ENCODE data around the gene ADAMTS8.
"Not testable (repeated sequence)": the region's sequence is repeated elsewhere in the genome, so short reads cannot be mapped to it uniquely, and the experiment has no call there.

Gene ADAMTS8

GRCh38 chr11:130439160-130439519, 10.7 kb upstream of the ADAMTS8 start:
- DNase-seq (ENCODE audit: low spot score), result no peak

- not testable (repeated sequence) for DNase-seq (ENCODE audit: low spot score)
Observed at GRCh38 chr11:130438401-130439159, 10.2 kb upstream of the ADAMTS8 start.

- DNase-seq (ENCODE audit: low spot score), result no peak
Observed at GRCh38 chr11:130437848-130438247, 9.4 kb upstream of the ADAMTS8 start.

- DNase-seq (ENCODE audit: low spot score), result no peak
Observed at GRCh38 chr11:130436171-130436570, 7.8 kb upstream of the ADAMTS8 start.

GRCh38 chr11:130435671-130436070, 7.3 kb upstream of the ADAMTS8 start:
- no peak for DNase-seq (ENCODE audit: low spot score)

GRCh38 chr11:130434521-130435223, 6.3 kb upstream of the ADAMTS8 start:
- DNase-seq (ENCODE audit: low spot score), result peak; percentile 81

GRCh38 chr11:130433357-130433756, 4.9 kb upstream of the ADAMTS8 start:
- DNase-seq (ENCODE audit: low spot score), result no peak

- no peak for DNase-seq (ENCODE audit: low spot score)
Observed at GRCh38 chr11:130431801-130432200, 3.4 kb upstream of the ADAMTS8 start.

GRCh38 chr11:130431331-130431773, 2.9 kb upstream of the ADAMTS8 start:
- DNase-seq (ENCODE audit: low spot score), result peak; percentile 59

GRCh38 chr11:130429983-130430382, 1.6 kb upstream of the ADAMTS8 start:
- DNase-seq (ENCODE audit: low spot score), result no peak

GRCh38 chr11:130429120-130429681, 792 bp upstream of the ADAMTS8 start:
- no peak for DNase-seq (ENCODE audit: low spot score)

GRCh38 chr11:130427581-130428315, 661 bp downstream of the ADAMTS8 start:
- no peak for DNase-seq (ENCODE audit: low spot score)

GRCh38 chr11:130426837-130427341, 1.5 kb downstream of the ADAMTS8 start:
- no peak for DNase-seq (ENCODE audit: low spot score)

- no peak for DNase-seq (ENCODE audit: low spot score)
Observed at GRCh38 chr11:130426223-130426836, 2.1 kb downstream of the ADAMTS8 start.

- DNase-seq (ENCODE audit: low spot score), result no peak
Observed at GRCh38 chr11:130425156-130425555, 3.3 kb downstream of the ADAMTS8 start.

GRCh38 chr11:130424613-130425140, 3.7 kb downstream of the ADAMTS8 start:
- no peak for DNase-seq (ENCODE audit: low spot score)

- DNase-seq (ENCODE audit: low spot score), result no peak
Observed at GRCh38 chr11:130423541-130424142, 4.8 kb downstream of the ADAMTS8 start.

GRCh38 chr11:130422251-130422995, 6.0 kb downstream of the ADAMTS8 start:
- no peak for DNase-seq (ENCODE audit: low spot score)

GRCh38 chr11:130421697-130422096, 6.7 kb downstream of the ADAMTS8 start:
- no peak for DNase-seq (ENCODE audit: low spot score)

GRCh38 chr11:130421199-130421585, 7.2 kb downstream of the ADAMTS8 start:
- no peak for DNase-seq (ENCODE audit: low spot score)
